Stimulated activated CD8-positive, alpha-beta memory T cell treated with anti-CD3 and anti-CD28 coated beads, Interleukin-4, amount 100 ng/mL, for 1 hour (primary cell): Measurements from ENCODE around the gene CACNB2.

ENCODE experiments used
- DNase-seq, 2 donors: peaks; one replicate each; pipeline ENCODE4 v3.0.0-alpha.2; 2020; ENCODE audit warnings: low read depth in 2 of 2, low spot score in 1 of 2

The CACNB2 gene

GRCh38 chr10:18278181-18278580 lies 138.0 kb downstream of the CACNB2 start:
- DNase-seq, result no peak

- no peak for DNase-seq
Measured at GRCh38 chr10:18279173-18279572, 138.9 kb downstream of the CACNB2 start.

GRCh38 chr10:18282094-18282493 lies 141.9 kb downstream of the CACNB2 start:
- DNase-seq, result no peak

- DNase-seq, result no peak
Measured at GRCh38 chr10:18290651-18291313, 150.6 kb downstream of the CACNB2 start.

- no peak for DNase-seq
Measured at GRCh38 chr10:18293536-18294510, 153.6 kb downstream of the CACNB2 start.

GRCh38 chr10:18294633-18295032 lies 154.4 kb downstream of the CACNB2 start:
- DNase-seq, result no peak

GRCh38 chr10:18297659-18298058 lies 157.4 kb downstream of the CACNB2 start:
- no peak for DNase-seq

- no peak for DNase-seq
Measured at GRCh38 chr10:18298256-18298655, 158.0 kb downstream of the CACNB2 start.

- DNase-seq, result no peak
Measured at GRCh38 chr10:18303851-18304801, 163.9 kb downstream of the CACNB2 start.

- DNase-seq, result no peak
Measured at GRCh38 chr10:18306031-18306430, 165.8 kb downstream of the CACNB2 start.

- DNase-seq, result no peak
Measured at GRCh38 chr10:18308600-18308999, 168.4 kb downstream of the CACNB2 start.

- no peak for DNase-seq
Measured at GRCh38 chr10:18310761-18311160, 170.5 kb downstream of the CACNB2 start.

- DNase-seq, result no peak
Measured at GRCh38 chr10:18312374-18313139, 172.3 kb downstream of the CACNB2 start.

- no peak for DNase-seq
Measured at GRCh38 chr10:18313140-18313530, 172.9 kb downstream of the CACNB2 start.

GRCh38 chr10:18313626-18314025 lies 173.4 kb downstream of the CACNB2 start:
- no peak for DNase-seq

- no peak for DNase-seq
Measured at GRCh38 chr10:18319628-18320027, 179.4 kb downstream of the CACNB2 start.

GRCh38 chr10:18321371-18321770 lies 181.1 kb downstream of the CACNB2 start:
- no peak for DNase-seq

- no peak for DNase-seq
Measured at GRCh38 chr10:18323916-18324315, 183.7 kb downstream of the CACNB2 start.

GRCh38 chr10:18325410-18325809 lies 185.2 kb downstream of the CACNB2 start:
- DNase-seq, result no peak

GRCh38 chr10:18325889-18326531 lies 185.8 kb downstream of the CACNB2 start:
- no peak for DNase-seq
